SK-N-SH (cell line): ENCODE data around the gene GCH1.

Source experiments
- EP300 ChIP-seq, 2 experiments: IDR thresholded peaks; 2 replicates each; pipeline versions ENCODE4 v1.4.0 to v1.6.1; 2012; ENCODE audit warnings: borderline replicate concordance in 1 of 2, low read depth in 1 of 2, low read length in 1 of 2
- EZH2phosphoT487 ChIP-seq: fragments of 200-600 bp; sonication (generic); IDR thresholded peaks from 2 replicates; pipeline ENCODE4 v1.6.1; 2017; ENCODE audit warnings: low read depth, mixed run types, mild to moderate bottlenecking, antibody characterized with exemption, moderate library complexity, borderline replicate concordance
- NFIC ChIP-seq: IDR thresholded peaks from 2 replicates; pipeline ENCODE4 v1.4.0; 2012; ENCODE audit warnings: borderline replicate concordance
- NRF1 ChIP-seq: IDR thresholded peaks from 2 replicates; pipeline ENCODE4 v1.6.1; 2012; ENCODE audit warnings: low read depth, mild to moderate bottlenecking, low read length
- POLR2AphosphoS5 ChIP-seq: IDR thresholded peaks from 2 replicates; pipeline ENCODE4 v1.6.1; 2012; ENCODE audit warnings: low read depth, low read length
- RAD21 ChIP-seq: IDR thresholded peaks from 2 replicates; pipeline ENCODE4 v1.6.1; 2012; ENCODE audit warnings: mild to moderate bottlenecking, low read length
- RFX5 ChIP-seq: IDR thresholded peaks from 2 replicates; pipeline ENCODE4 v1.6.1; 2012; ENCODE audit warnings: mild to moderate bottlenecking, improper control_type of control experiment, low read length
- RXRA ChIP-seq: IDR thresholded peaks from 2 replicates; pipeline ENCODE4 v1.4.0; 2012; ENCODE audit warnings: low read depth, mild to moderate bottlenecking, borderline replicate concordance
- SIN3A ChIP-seq: IDR thresholded peaks from 2 replicates; pipeline ENCODE4 v1.6.1; 2012; ENCODE audit warnings: low read depth, mild to moderate bottlenecking, low read length, moderate library complexity, borderline replicate concordance
- TAF1 ChIP-seq: IDR thresholded peaks from 2 replicates; pipeline ENCODE4 v1.6.1; 2012; ENCODE audit warnings: low read depth, mild to moderate bottlenecking, low read length, moderate library complexity, borderline replicate concordance
- TF ChIP-seq, protein P1 (sequence below): fragments of 200-600 bp; sonication (generic); IDR thresholded peaks from 2 replicates; pipeline ENCODE4 v1.6.1; 2017; ENCODE audit warnings: antibody characterized with exemption, mild to moderate bottlenecking, moderate library complexity
- TF ChIP-seq, protein P2 (sequence below): IDR thresholded peaks from 2 replicates; pipeline ENCODE4 v1.6.1; 2012; ENCODE audit warnings: mild to moderate bottlenecking, low read depth, low read length, moderate library complexity
- TF ChIP-seq, protein P3 (sequence below): IDR thresholded peaks from 2 replicates; pipeline ENCODE4 v1.4.0; 2012; ENCODE audit warnings: low read depth
- TF ChIP-seq, protein P4 (sequence below): IDR thresholded peaks from 2 replicates; pipeline ENCODE4 v1.4.0; 2012; ENCODE audit warnings: low read depth, borderline replicate concordance

DNA sequence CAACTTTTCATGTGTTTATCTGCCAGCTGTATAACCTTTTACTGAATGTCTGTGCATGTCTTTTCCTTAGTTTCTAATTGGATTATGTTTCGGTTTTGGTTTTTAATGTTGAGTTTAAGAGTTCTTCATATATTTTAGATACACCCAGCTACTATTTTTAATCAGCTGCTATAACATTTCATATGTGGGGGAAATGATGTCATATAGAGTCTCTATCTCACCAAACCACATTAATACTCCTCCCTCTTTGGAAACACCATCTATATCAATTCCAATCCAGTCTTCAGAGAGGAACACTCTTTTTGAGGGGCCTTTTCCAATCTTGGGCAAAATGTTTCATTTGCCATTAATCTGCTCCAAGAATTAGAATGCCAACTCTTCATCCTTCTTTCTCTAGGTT, 28.5 kb upstream of the GCH1 start:
- TF ChIP-seq POLR2AphosphoS5, result no peak
- TF ChIP-seq EP300 (IDR thresholded peaks at IDR 0.05; ENCODE audit: borderline replicate concordance in 1 of 2, low read depth in 1 of 2, low read length in 1 of 2), result no peak
- TF ChIP-seq, protein P1, sequence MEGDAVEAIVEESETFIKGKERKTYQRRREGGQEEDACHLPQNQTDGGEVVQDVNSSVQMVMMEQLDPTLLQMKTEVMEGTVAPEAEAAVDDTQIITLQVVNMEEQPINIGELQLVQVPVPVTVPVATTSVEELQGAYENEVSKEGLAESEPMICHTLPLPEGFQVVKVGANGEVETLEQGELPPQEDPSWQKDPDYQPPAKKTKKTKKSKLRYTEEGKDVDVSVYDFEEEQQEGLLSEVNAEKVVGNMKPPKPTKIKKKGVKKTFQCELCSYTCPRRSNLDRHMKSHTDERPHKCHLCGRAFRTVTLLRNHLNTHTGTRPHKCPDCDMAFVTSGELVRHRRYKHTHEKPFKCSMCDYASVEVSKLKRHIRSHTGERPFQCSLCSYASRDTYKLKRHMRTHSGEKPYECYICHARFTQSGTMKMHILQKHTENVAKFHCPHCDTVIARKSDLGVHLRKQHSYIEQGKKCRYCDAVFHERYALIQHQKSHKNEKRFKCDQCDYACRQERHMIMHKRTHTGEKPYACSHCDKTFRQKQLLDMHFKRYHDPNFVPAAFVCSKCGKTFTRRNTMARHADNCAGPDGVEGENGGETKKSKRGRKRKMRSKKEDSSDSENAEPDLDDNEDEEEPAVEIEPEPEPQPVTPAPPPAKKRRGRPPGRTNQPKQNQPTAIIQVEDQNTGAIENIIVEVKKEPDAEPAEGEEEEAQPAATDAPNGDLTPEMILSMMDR, result no peak
- no peak for TF ChIP-seq RAD21
- no peak for TF ChIP-seq RXRA
- TF ChIP-seq, protein P2, sequence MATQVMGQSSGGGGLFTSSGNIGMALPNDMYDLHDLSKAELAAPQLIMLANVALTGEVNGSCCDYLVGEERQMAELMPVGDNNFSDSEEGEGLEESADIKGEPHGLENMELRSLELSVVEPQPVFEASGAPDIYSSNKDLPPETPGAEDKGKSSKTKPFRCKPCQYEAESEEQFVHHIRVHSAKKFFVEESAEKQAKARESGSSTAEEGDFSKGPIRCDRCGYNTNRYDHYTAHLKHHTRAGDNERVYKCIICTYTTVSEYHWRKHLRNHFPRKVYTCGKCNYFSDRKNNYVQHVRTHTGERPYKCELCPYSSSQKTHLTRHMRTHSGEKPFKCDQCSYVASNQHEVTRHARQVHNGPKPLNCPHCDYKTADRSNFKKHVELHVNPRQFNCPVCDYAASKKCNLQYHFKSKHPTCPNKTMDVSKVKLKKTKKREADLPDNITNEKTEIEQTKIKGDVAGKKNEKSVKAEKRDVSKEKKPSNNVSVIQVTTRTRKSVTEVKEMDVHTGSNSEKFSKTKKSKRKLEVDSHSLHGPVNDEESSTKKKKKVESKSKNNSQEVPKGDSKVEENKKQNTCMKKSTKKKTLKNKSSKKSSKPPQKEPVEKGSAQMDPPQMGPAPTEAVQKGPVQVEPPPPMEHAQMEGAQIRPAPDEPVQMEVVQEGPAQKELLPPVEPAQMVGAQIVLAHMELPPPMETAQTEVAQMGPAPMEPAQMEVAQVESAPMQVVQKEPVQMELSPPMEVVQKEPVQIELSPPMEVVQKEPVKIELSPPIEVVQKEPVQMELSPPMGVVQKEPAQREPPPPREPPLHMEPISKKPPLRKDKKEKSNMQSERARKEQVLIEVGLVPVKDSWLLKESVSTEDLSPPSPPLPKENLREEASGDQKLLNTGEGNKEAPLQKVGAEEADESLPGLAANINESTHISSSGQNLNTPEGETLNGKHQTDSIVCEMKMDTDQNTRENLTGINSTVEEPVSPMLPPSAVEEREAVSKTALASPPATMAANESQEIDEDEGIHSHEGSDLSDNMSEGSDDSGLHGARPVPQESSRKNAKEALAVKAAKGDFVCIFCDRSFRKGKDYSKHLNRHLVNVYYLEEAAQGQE, result no peak
- no peak for TF ChIP-seq RFX5
- TF ChIP-seq, protein P3, sequence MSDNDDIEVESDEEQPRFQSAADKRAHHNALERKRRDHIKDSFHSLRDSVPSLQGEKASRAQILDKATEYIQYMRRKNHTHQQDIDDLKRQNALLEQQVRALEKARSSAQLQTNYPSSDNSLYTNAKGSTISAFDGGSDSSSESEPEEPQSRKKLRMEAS, result no peak
- no peak for TF ChIP-seq TAF1
- TF ChIP-seq NRF1, result no peak
- TF ChIP-seq, protein P4, sequence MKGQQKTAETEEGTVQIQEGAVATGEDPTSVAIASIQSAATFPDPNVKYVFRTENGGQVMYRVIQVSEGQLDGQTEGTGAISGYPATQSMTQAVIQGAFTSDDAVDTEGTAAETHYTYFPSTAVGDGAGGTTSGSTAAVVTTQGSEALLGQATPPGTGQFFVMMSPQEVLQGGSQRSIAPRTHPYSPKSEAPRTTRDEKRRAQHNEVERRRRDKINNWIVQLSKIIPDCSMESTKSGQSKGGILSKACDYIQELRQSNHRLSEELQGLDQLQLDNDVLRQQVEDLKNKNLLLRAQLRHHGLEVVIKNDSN, result no peak
- no peak for TF ChIP-seq EZH2phosphoT487
- no peak for TF ChIP-seq NFIC
- no peak for TF ChIP-seq SIN3A
